NOMO-1 treated with dmso at 0.1 percent for 144 hours (cell line): ENCODE data around the gene NAT16.
"Not testable (repeated sequence)": the region's sequence is repeated elsewhere in the genome, so short reads cannot be mapped to it uniquely, and the experiment has no call there.

Source experiments
- DNase-seq: peaks from one replicate; lab custom pipeline; 2025; ENCODE audit not compliant: unreplicated experiment; lab: John Stamatoyannopoulos, UW

NAT16 gene

GRCh38 chr7:101202603-101202918 is 22.5 kb upstream of the NAT16 start:
- no peak for DNase-seq

DNA sequence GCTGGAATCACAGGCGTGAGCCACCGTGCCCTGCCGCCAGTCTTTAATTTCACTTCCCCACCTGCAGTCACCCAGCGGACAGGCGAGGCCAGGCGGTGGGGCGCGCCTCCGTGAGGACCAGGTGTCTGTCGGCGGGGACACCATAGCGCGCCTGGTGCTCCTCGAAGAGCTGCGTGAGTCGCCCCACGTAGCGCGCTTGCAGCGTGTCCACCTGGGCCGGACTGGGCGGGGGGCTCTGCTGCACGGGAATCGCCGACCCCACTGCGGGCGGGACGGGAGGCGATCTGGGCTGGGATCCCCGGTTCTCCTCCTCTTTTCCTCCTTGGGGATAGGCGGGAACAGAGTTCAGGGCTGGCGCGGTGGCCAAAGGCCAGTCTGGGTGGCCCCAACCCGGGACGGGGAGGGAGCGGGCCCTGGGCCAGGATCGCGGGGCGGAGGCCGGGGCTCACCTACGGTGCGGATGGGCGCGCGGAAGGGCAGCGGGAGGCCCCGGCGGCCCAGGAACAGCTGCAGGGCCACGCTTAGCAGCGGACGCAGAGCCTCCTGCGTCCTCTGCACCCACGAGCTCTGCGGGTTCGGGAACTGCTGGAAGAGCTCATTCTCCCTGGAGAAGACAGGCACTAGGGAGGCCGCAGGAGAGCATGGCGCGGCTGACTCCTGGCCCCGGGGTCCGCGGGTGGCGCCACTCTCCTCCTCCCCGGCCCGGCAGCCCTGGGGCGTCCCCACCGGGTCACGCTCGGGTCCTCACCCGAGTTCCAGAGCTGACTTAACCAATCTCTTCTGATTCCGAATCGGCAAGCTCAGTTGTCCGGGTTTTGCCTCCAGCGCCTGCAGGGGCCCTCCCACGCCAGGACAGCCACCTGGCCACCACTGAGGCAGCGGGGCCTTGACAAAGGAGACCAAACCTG is 21.9 kb upstream of the NAT16 start:
- no peak for DNase-seq

GRCh38 chr7:101200862-101201599 is 20.9 kb upstream of the NAT16 start, which contains the start of gene MOGAT3:
TSS of gene MOGAT3 (minus strand) at chr7:101201036. CDS start at chr7:101200854, 182 bp downstream.
- no peak for DNase-seq

GRCh38 chr7:101200504-101200861 is 20.4 kb upstream of the NAT16 start:
- no peak for DNase-seq

DNA sequence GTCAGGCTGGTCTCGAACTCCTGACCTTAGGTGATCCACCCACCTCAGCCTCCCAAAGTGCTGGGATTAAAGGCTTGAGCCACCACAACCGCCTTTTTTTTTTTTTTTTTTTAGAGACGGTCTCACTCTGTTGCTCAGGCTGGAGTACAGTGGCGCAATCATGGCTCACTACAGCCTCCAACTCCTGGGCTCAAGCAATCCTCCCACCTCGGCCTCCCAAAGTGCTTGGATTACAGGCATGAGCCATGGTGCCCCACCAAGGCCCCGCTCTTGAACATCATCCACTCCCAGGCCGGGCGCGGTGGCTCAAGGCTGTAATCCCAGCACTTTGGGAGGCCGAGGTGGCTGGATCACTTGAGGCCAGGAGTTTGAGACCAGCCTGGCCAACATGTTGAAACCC is 19.4 kb upstream of the NAT16 start:
- DNase-seq: not testable (repeated sequence)

DNA sequence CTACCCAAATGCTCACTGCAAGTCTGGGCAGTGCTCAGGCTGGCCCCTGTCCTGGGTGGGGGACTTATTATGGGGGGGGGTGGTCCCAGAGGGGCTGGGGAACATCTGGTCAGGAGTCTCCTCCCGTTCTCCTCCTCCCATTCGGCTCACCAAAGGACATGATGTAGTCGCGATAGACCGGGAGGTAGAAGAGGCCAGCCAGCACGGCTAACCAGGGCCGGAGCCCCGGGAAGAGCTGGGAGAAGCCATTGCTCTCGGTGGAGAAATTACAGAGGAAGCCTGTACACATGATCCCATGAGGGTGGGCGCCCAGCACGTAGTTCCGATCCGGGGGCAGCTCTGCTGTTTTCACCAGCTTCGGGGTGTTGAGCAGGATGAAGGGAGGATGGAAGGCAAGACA is 18.4 kb upstream of the NAT16 start:
- DNase-seq: no peak

DNA sequence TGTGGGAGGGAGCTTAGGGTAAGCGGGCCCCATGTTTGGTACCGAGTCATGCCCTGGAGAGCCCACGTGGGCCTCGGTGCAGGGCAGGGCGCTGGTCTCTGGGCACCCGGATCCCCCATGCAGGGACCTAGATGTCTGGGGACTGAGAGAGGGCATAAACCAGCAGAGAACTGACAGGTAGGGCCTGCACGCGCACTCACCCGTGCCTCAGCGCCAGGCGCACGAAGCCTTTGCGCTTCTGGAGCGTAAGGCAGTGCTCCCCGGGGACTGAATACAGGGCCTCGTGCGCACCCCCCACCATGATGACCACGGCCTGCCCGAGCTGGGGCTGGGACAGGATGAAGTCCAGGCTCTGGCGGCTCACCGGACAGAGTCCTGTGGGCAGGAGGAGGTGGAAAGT is 17.9 kb upstream of the NAT16 start:
- no peak for DNase-seq

DNA sequence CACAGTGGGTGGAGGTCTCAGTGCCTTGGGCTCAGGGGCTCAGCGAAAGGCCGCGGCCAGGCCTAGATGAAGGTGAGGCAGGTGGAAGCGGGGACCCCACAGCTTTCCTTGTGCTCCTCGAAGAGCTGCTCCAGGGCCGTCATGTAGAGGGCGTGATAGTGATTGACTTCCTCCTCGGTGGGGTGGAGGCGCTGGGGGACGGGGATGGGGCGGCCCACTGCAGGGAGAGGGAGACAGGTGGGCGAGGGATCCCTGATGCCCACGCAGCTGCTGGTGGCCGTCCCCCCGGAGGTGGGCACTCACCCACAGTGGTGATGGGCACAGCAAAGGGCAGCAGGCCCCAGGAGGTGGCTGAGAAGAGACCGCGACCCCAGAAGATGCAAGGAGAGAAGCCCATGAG is 15.8 kb upstream of the NAT16 start:
- DNase-seq: no peak

- DNase-seq: no peak
These were observed 9.0 kb upstream of the NAT16 start for GRCh38 chr7:101189109-101189508.

DNA sequence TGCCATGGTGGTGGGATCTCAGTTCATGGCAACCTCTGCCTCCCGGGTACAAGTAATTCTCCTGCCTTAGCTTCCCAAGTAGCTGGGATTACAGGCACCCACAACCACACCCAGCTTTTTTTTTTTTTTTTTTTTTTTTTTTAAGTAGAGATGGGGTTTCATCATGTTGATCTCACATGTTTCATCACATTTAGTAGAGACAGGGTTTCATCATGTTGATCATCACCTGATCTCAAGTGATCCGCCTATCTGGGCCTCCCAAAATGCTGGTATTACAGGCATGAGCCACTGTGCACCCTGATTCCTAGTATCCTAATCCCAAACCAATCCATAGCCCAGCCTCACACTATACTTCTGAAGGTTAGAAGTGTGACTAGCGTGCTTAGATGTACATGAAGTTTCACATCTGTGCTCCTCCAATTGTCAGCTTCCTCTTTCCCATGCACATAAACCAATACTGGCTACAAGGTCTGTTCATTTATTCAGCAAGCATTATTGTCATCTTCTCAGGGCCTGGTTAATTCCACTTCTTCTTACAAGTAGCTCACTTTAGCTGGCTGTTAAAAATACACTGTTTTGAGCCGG is 6.8 kb upstream of the NAT16 start:
- peak; percentile 89 for DNase-seq

GRCh38 chr7:101186194-101186593 is 6.1 kb upstream of the NAT16 start:
- DNase-seq: no peak

GRCh38 chr7:101185258-101185839 is 5.3 kb upstream of the NAT16 start:
- DNase-seq: no peak

DNA sequence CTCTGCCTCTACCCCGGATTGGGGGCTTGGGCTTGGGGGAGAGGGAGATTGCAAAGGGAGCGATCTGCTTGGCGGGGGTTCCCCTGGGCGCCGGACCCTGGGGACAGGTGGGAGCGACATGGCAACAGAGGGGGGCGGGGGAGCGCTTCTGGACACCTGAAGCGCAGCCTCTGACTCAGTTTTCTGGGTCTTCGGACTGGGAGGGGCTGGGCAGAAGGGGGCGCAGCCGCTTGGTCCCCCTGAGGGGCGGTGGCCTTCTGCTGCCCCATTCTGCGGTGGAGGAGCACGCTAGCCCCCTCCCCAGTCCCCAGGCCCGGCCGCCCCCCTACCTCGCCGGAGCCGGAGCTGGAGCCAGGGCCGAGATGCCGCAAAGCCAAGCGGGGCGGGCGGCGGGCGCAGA is 380 bp downstream of the NAT16 start:
- DNase-seq: no peak

DNA sequence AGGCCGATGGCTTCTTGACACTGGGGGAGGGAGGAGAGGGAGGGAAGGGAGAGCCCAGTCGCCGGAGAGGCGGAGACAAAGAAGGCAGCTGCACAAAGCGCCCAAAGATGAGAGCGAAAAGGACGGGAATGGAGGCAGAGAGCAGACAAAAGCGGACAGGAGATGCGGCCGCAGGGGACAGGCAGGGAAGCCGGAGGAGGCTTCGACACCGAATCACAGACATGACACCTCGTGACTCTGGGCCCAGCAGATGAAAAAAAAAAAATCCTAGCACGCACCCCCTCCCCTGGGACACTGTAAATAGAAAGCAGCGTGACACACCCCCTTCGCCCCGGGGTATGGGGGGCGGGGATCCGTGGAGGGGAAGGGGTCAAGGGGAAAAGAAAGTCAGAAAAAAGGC is 976 bp downstream of the NAT16 start:
- no peak for DNase-seq

DNA sequence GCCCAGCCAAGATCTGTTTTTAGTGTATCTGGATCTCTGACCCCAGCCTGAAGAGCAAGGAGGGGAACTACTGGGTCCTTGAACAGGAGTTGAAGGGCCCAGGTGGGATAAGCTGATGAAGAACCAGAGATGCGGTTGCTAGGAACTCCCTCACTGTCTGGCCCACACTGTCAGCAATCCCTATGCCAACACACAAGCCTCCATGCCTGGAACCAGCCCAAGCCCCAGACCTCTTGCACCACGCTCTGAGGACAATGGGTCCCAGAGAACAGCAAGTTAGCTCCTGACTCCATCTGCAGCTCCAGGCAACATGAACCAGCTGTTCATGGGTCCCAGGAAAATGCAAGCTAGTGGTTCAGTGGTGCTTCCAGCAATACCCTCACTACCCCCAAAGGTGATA is 2.4 kb downstream of the NAT16 start:
- DNase-seq: no peak

DNA sequence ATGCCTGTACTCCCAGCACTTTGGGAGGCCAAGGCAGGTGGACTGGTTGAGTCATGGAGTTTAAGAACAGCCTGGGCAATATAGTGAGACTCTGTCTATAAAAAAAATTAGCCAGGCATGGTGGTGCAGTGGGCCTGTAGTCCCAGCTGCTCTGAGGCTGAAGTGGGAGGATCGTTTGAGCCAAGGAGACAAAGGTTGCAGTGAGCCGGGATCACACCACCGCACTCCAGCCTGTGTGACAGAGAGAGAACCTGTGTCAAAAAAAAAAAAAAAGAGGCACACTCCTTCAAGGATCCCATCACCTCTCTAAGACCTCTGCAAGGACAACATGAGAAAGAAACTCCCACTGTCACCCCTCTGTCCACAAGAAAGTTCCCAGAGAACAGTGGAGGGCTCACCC is 4.4 kb downstream of the NAT16 start:
- no peak for DNase-seq

GRCh38 chr7:101174322-101174854 is 5.7 kb downstream of the NAT16 start:
- no peak for DNase-seq

- peak; percentile 33 for DNase-seq
These were observed 6.3 kb downstream of the NAT16 start for GRCh38 chr7:101173752-101174244.

- no peak for DNase-seq
These were observed 7.0 kb downstream of the NAT16 start for GRCh38 chr7:101172854-101173751.
